ENCODE results near the gene AMBP. TPM values are rescaled to one million over a fixed set of nuclear protein-coding genes. Genes with fewer than 3 reads are reported as not detected.

AMBP gene
- total RNA-seq, 1 donor from 2014 or later, result 0.29 TPM

GRCh38 chr9:114116126-114116747 lies 38.1 kb upstream of the AMBP start:
- no peak for TF ChIP-seq CTCF (IDR thresholded peaks at IDR 0.05; ENCODE audit: partially characterized antibody, unreplicated experiment)
- H3K4me3 Mint-ChIP-seq (ENCODE audit: unreplicated experiment), result no peak overlapping the region
- peaks cover 3% of the 10 kb centered on the region for H3K36me3 Mint-ChIP-seq (ENCODE audit: unreplicated experiment)
- no peaks in the 10 kb centered on the region for H3K9me3 Mint-ChIP-seq (ENCODE audit: unreplicated experiment)
- peaks cover 8% of the 10 kb centered on the region for H3K27me3 Mint-ChIP-seq (ENCODE audit: unreplicated experiment)
- H3K4me1 Mint-ChIP-seq (ENCODE audit: low read depth, unreplicated experiment), result peaks cover 9% of the 10 kb centered on the region
- DNase-seq, result no peak
- no peak overlapping the region for H3K27ac Mint-ChIP-seq (ENCODE audit: unreplicated experiment)

- no peak overlapping the region for H3K4me3 Mint-ChIP-seq (ENCODE audit: unreplicated experiment)
- TF ChIP-seq CTCF (IDR thresholded peaks at IDR 0.05; ENCODE audit: partially characterized antibody, unreplicated experiment), result no peak
- no peak for DNase-seq
- H3K36me3 Mint-ChIP-seq (ENCODE audit: unreplicated experiment), result peaks cover 3% of the 10 kb centered on the region
- no peaks in the 10 kb centered on the region for H3K9me3 Mint-ChIP-seq (ENCODE audit: unreplicated experiment)
- H3K27ac Mint-ChIP-seq (ENCODE audit: unreplicated experiment), result no peak overlapping the region
- peaks cover 8% of the 10 kb centered on the region for H3K27me3 Mint-ChIP-seq (ENCODE audit: unreplicated experiment)
- peaks cover 7% of the 10 kb centered on the region for H3K4me1 Mint-ChIP-seq (ENCODE audit: low read depth, unreplicated experiment)
Observed at GRCh38 chr9:114115654-114116125, 37.6 kb upstream of the AMBP start.

- Mint-ChIP-seq H3K4me3 (ENCODE audit: unreplicated experiment) (no peak overlapping the region), H3K4me1 (ENCODE audit: low read depth, unreplicated experiment) (peaks cover 5% of the 10 kb centered on the region), H3K36me3 (ENCODE audit: unreplicated experiment) (peaks cover 3% of the 10 kb centered on the region), H3K9me3 (ENCODE audit: unreplicated experiment) (no peaks in the 10 kb centered on the region), H3K27me3 (ENCODE audit: unreplicated experiment) (peaks cover 7% of the 10 kb centered on the region), H3K27ac (ENCODE audit: unreplicated experiment) (no peak overlapping the region)
- no peak for DNase-seq
- TF ChIP-seq CTCF (IDR thresholded peaks at IDR 0.05; ENCODE audit: partially characterized antibody, unreplicated experiment), result no peak
Observed at GRCh38 chr9:114114364-114114763, 36.3 kb upstream of the AMBP start.

- H3K4me1 Mint-ChIP-seq (ENCODE audit: low read depth, unreplicated experiment), result peaks cover 17% of the 10 kb centered on the region
- H3K27me3 Mint-ChIP-seq (ENCODE audit: unreplicated experiment), result peaks cover 7% of the 10 kb centered on the region
Observed at GRCh38 chr9:114112778-114113584, 34.9 kb upstream of the AMBP start.

More at GRCh38 chr9:114112778-114113584, 34.9 kb upstream of the AMBP start:
- TF ChIP-seq CTCF (IDR thresholded peaks at IDR 0.05; ENCODE audit: partially characterized antibody, unreplicated experiment), result no peak
- Mint-ChIP-seq H3K36me3 (ENCODE audit: unreplicated experiment) (peaks cover 3% of the 10 kb centered on the region), H3K9me3 (ENCODE audit: unreplicated experiment) (peaks cover 2% of the 10 kb centered on the region), H3K27ac (ENCODE audit: unreplicated experiment) (no peak overlapping the region), H3K4me3 (ENCODE audit: unreplicated experiment) (no peak overlapping the region)
- DNase-seq, result no peak

All from glutamatergic neuron (in vitro differentiated cells).